Activated CD4-positive, alpha-beta T cell treated with anti-CD3 and anti-CD28 coated beads, Interleukin-2, Interleukin-6, amounts not matched to agents 100 ng/mL and 50 ng/mL, durations not matched to agents 16 hours and 8 hours (primary cell): ENCODE data around the gene RCC2.
A peak's percentile ranks its signal among the peaks of the same experiment; 100 is the strongest.
"Not testable (repeated sequence)": the region's sequence is repeated elsewhere in the genome, so short reads cannot be mapped to it uniquely, and the experiment has no call there.

Experiments used
- DNase-seq: peaks from one replicate; pipeline ENCODE4 v3.0.0-alpha.2; 2020

RCC2 gene

GRCh38 chr1:17439250-17440073, at the start of gene RCC2:
TSS of gene RCC2 (minus strand) at chr1:17439677. CDS start at chr1:17438514, 1,163 bp downstream.
- DNase-seq, result peak; percentile 81

GRCh38 chr1:17486242-17486641, 46.8 kb upstream of the RCC2 start:
- no peak for DNase-seq

DNA sequence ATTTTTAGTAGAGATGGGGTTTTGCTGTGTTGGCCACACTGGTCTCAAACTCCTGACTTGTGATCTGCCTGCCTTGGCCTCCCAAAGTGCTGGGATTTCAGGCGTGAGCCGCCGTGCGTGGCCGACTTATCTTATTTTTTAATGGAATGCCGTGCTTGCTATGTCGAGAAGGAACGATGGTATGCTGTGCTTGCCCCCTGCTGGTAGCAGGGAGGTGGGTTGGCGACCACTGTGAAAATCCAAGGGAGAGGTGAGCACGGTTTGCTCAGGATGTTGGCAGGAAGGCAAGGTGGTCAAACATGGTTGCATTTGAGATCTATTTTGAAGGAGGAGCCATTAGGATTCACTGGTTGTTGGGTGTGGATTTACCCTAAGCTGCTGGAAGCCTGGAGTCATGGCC, 45.8 kb upstream of the RCC2 start:
- DNase-seq, result no peak

DNA sequence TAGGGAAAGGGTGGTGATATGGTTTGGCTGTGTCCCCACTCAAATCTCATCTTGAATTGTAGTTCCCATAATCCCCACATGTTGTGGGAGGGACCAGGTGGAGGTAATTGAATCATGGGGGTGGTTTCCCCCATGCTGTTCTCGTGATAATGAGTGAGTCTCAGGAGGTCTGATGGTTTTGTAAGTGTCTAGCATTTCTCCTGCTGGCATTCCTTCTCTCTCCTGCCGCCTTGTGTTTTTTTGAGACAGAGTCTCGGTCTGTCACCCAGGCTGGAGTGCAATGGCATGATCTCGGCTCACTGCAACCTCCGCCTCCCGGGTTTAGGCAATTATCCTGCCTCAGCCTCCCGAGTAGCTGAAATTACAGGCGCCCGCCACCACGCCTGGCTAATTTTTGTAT, 42.5 kb upstream of the RCC2 start:
- DNase-seq, result not testable (repeated sequence)

GRCh38 chr1:17480846-17481245, 41.4 kb upstream of the RCC2 start:
- DNase-seq, result no peak

DNA sequence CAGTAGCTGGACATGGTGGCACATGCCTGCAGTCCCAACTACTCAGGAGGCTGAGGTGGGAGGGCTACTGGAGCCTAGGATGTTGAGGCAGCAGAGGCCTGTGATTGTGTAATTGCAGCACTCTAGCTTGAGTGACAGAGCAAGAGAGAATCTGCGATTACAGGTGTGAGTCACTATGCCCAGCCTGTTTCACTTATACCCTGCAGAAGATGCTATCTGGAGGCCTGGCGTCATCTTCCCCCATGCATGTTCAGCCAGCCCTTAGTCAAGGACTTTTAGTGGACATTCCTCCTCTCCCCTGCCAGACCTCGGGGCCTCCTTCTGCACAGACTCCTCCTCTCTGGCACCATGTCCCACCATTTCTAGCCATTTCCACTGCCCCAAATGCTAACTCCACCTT, 36.3 kb upstream of the RCC2 start:
- peak; percentile 20 for DNase-seq

- not testable (repeated sequence) for DNase-seq
These were observed 35.5 kb upstream of the RCC2 start for GRCh38 chr1:17474836-17475555.

GRCh38 chr1:17472814-17473213, 33.3 kb upstream of the RCC2 start:
- DNase-seq, result no peak

DNA sequence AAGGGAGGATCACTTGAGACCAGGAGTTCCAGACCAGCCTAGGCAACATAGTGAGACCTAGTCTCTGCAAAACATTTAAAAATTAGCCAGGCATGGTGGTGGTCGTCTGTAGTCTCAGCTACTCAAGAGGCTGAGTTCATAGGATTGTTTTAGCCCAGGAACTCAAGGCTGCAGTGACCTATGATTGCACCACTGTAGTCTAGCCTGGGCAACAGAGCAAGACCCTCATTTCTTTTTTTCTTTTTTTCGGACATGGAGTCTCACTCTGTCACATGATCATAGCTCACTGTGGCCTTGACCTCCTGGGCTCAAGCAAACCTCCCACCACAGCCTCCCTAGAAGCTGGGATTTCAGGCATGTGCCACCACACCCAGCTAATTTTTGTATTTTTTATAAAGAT, 31.9 kb upstream of the RCC2 start:
- DNase-seq, result no peak

GRCh38 chr1:17470021-17470799, 30.7 kb upstream of the RCC2 start:
- DNase-seq, result no peak

DNA sequence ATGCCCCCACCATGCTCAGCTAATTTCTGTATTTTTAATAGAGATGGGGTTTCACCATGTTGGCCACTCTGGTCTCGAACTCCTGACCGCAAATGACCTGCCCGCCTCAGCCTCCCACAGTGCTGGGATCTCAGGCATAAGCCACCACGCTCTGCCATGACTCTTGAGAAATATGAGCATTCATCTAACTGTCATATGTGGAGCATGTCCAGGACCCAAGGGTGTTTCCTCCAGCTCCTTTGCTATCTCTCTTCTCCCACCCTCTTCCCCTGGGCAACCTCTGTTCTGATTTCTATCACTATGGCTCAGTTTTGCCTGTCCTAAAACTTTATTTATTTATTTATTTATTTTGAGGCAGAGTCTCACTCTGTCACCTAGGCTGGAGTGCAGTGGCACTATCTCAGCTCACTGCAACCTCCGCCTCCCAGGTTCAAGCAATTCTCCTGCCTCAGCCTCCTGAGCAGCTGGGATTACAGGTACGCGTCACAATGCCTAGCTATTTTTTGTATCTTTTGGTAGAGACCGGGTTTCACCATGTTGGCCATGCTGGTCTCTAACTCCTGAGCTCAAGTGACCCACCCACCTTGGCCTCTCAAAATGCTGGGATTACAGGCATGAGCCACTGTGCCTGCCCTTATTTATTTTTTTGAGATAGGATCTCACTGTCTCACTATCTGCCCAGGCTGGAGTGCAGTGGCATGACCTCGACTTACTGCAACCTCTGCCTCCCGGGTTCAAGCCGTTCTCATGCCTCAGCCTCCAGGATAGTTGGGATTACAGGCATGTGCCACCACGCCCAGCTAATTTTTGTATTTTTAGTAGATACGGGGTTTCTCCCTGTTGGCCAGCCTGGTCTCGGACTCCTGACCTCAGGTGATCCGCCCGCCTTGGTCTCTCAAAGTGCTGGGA, 29.1 kb upstream of the RCC2 start:
- not testable (repeated sequence) for DNase-seq

DNA sequence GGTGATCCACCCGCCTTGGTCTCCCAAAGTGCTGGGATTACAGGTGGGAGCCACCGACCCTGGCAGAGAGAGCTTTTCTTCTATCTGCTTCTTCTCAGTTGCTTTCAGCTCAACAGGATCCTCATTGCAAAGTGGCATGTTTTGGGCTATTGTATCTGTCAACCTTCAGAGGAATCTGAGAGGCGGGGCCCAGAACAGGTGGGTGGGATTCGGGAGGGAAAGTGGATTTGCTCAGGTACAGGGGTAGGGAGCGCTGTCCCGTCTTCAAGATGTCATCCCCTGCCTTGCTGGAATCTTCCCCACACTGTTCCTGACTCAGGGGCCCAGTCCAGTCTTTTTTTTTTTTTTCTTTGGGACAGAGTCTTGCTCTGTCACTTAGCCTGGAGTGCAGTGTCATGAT, 26.9 kb upstream of the RCC2 start:
- DNase-seq, result no peak

- no peak for DNase-seq
These were observed 25.8 kb upstream of the RCC2 start for GRCh38 chr1:17465228-17465627.

DNA sequence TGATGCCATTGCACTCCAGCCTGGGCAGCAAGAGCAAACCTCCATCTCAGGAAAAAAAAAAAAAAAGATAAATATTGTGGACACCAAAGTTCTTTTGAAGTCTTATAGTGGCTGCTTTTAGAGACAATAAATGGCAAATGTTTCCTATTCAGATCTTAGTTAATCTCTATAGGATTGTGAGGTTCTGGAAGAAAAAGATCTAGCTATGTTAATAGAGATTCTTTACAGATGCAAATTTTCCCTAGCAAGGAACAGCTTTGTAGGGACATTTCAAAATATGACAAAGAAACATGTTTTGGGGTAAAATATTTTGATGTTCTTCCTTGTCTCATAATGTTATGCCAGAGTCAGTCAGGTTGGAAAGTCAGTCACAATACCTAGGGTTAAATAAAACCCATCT, 24.5 kb upstream of the RCC2 start:
- no peak for DNase-seq

DNA sequence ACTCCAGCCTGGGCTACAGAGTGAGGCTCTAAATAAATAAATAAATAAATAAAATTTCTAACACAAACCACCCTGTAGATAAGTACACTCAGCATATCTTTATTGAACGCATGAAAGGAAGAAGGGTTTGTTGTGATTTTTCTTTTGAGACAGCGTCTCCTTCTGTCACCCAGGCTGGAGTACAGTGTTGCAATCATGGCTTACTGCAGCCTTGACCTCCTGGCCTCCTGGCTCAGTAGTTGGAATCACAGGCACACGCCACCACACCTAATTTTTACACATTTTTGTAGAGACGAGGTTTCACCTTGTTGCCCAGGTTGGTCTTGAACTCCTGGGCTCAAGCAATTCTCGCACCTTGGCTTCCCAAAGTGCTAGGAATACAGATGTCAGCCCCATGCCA, 23.2 kb upstream of the RCC2 start:
- DNase-seq, result no peak

DNA sequence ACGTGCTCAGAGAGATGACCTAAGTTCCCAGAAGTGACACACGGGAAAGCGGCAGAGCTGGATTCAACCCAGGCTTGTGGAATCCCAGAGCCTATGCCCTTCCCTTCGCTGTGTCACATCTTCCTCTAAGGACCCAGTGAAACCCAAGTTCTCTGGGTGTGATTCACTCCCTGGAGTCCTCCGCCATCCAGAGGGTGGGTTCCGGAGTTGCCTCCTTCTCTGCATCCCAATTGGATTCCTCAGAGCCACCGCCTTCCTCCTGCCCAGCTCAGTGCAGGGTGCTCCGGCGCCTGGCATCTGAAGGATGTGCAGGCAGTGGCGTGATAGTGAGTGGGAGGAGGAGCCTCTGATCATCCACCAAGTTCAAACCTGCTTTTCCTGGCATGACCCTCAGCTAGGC, 20.7 kb upstream of the RCC2 start:
- no peak for DNase-seq

DNA sequence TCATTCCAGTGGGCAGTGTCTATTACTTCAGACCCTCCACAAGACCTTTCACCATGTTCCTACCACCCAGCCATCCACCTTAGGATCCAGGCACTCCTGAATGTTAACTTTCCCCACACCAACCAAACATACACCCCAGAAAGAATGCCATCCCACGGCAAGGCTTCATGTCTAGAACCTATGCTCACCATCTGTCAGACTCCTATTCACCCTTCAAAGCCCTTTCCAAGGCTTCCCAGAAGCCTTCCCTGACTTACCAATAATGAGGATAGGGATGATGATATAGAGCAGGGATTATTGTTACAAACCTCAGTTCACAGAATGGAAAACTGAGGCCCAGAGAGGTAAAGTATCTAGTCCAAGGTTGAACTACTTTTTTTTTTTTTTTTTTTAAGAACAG, 19.3 kb upstream of the RCC2 start:
- no peak for DNase-seq

GRCh38 chr1:17452686-17453085, 13.2 kb upstream of the RCC2 start:
- no peak for DNase-seq

GRCh38 chr1:17452203-17452602, 12.7 kb upstream of the RCC2 start:
- DNase-seq, result not testable (repeated sequence)

GRCh38 chr1:17451731-17452130, 12.3 kb upstream of the RCC2 start:
- DNase-seq, result no peak

- no peak for DNase-seq
These were observed 8.1 kb upstream of the RCC2 start for GRCh38 chr1:17447501-17447992.

DNA sequence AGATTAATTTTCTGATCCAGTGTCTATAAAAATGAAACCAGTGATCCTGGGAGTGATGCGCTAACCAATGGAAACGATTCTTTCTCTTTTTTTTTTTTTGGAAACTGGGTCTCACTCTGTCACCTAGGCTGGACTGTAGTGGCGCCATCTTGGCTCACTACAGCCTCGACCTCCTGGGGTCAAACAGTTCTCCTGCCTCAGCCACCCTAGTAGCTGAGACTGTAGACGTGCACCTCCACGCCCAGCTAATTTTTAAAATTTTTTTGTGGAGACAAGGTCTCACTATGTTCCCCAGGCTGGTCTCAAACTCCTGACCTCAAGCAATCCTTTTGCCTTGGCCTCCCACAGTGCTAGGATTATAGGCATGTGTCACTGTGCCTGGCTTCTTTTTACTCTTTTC, 3.4 kb upstream of the RCC2 start:
- no peak for DNase-seq
